Lower leg skin (tissue), 3 donors: ENCODE results near the gene TCTN3.

Experiments
- POLR2A ChIP-seq, 2 donors: fragments of 450-650 bp; IDR thresholded peaks; one replicate each; pipeline ENCODE4 v1.6.1; 2016 to 2017; ENCODE audit warnings: antibody characterized with exemption in 2 of 2, mild to moderate bottlenecking in 1 of 2, moderate library complexity in 1 of 2
- TF ChIP-seq, protein P1 (sequence below), 3 donors: fragments of 450-650 bp; IDR thresholded peaks; one replicate each; pipeline ENCODE4 v1.5.1; 2016; ENCODE audit warnings: antibody characterized with exemption in 3 of 3, mild to moderate bottlenecking in 3 of 3, moderate library complexity in 2 of 3

DNA sequence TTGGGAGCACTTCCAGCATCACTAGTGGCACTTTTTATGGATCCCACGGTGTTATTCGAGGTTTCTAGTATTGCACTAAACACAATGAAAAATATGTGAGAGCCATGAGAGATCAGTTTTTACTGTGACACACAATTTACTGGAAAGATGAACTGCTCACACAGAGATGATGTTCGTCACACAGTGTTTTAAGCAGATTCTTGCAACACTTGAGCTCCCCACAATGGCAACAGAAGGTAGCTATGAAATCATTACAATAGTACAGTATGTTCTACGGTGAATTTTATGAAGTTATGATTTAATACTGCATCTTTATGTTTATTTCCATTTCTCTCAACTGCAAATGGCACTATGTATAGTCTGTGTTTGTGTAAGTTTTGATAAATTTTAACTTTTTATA lies 34.8 kb upstream of the TCTN3 start:
- TF ChIP-seq, protein P1, sequence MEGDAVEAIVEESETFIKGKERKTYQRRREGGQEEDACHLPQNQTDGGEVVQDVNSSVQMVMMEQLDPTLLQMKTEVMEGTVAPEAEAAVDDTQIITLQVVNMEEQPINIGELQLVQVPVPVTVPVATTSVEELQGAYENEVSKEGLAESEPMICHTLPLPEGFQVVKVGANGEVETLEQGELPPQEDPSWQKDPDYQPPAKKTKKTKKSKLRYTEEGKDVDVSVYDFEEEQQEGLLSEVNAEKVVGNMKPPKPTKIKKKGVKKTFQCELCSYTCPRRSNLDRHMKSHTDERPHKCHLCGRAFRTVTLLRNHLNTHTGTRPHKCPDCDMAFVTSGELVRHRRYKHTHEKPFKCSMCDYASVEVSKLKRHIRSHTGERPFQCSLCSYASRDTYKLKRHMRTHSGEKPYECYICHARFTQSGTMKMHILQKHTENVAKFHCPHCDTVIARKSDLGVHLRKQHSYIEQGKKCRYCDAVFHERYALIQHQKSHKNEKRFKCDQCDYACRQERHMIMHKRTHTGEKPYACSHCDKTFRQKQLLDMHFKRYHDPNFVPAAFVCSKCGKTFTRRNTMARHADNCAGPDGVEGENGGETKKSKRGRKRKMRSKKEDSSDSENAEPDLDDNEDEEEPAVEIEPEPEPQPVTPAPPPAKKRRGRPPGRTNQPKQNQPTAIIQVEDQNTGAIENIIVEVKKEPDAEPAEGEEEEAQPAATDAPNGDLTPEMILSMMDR (IDR thresholded peaks at IDR 0.05): no peak
- TF ChIP-seq POLR2A (IDR thresholded peaks at IDR 0.05): no peak
